Epithelial cell of esophagus (primary cell): Measurements from ENCODE around the gene TDRD10.
A peak's percentile ranks its signal among the peaks of the same experiment; 100 is the strongest.

Experiments
- DNase-seq: peaks from one replicate; pipeline ENCODE4 v3.0.0; 2010; ENCODE audit warnings: low read depth
- H3K4me3 ChIP-seq: 2 replicates; pipeline ENCODE4 v1.5.1; 2011; ENCODE audit warnings: mild to moderate bottlenecking, low read length, control low read depth
- TF ChIP-seq, protein P1 (sequence below): IDR thresholded peaks from 2 replicates; pipeline ENCODE4 v1.5.1; 2011; ENCODE audit warnings: low read depth, mild to moderate bottlenecking, low read length, control low read depth, inconsistent platforms; ENCODE audit not compliant: insufficient read depth; ENCODE audit errors: missing control alignments

The TDRD10 gene

DNA sequence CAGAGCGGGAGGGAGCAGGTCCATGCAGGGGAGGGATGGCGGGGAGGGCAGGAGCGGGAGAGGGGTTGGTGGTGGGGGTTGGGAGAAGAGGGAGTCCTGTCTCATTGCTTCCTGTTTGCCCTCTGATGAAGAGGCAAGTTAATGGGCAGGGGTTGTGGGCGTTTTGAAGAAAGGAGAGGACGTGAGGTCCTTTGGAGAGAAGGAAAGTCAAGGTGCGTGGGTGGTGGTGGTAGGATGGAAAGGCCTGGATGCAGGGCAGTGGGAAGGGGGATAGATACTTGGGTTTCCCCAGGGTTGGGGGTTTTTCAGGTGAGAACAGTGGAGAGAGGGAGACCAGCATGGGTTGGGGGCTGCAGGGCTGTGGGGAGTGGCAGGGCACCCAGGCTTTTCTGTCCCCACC, 39.2 kb downstream of the TDRD10 start:
- no peak for DNase-seq
- H3K4me3 ChIP-seq: no peak overlapping the region
- TF ChIP-seq, protein P1, sequence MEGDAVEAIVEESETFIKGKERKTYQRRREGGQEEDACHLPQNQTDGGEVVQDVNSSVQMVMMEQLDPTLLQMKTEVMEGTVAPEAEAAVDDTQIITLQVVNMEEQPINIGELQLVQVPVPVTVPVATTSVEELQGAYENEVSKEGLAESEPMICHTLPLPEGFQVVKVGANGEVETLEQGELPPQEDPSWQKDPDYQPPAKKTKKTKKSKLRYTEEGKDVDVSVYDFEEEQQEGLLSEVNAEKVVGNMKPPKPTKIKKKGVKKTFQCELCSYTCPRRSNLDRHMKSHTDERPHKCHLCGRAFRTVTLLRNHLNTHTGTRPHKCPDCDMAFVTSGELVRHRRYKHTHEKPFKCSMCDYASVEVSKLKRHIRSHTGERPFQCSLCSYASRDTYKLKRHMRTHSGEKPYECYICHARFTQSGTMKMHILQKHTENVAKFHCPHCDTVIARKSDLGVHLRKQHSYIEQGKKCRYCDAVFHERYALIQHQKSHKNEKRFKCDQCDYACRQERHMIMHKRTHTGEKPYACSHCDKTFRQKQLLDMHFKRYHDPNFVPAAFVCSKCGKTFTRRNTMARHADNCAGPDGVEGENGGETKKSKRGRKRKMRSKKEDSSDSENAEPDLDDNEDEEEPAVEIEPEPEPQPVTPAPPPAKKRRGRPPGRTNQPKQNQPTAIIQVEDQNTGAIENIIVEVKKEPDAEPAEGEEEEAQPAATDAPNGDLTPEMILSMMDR: no peak

- no peak overlapping the region for H3K4me3 ChIP-seq
- TF ChIP-seq, protein P1: peak; percentile 58
- peak; percentile 59 for DNase-seq
Measured at GRCh38 chr1:154546264-154547063, 44.4 kb downstream of the TDRD10 start.

DNA sequence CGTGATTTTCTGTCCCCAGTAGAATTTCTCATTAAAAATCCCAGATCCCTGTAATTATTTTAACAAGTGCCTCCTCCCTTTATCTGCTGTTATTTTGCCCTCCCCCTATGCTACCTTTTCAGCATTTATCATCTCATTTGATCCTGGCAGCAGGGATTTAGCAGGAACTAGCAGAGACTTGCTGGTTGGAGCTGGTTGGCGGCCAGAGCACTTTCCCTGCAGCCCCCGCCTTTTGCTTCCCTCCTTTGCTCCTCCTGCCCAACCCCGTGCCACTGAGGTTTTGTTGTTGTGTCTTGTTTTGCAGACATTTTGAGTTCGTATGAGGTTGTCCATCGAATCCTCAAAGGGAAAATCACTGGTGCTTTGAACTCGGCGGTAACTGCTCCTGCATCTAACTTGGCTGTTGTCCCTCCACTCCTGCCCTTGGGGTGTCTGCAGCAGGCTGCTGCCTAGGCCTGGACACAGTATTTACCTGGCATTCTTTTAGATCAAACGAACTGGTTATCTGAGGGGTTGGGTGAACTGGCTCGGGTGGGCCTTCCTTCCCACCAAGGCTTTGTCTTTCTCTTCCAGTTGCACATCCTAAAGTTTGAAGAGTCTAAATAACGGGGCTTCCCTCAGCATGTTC, 45.2 kb downstream of the TDRD10 start:
- H3K4me3 ChIP-seq: no peak overlapping the region
- DNase-seq: peak; percentile 28
- TF ChIP-seq, protein P1: no peak

DNA sequence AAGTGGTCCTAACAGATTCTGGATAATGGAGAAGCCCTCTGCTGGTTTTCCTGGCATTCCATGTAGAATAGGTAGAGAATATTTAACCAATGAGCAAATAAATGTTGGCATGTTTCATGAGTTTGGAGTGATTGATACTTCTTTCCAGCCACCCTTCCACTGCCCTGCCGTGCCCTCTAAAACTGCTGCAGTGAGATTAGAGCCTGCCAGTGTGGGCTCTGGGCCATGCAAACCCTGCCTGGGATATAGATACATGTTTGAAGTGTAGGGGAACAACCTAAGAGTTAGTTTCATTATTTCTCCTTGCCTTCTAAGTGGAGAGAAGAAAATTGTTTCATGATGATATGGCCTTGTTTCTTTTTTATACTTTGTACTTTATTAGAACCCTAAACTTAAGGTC, 46.0 kb downstream of the TDRD10 start:
- H3K4me3 ChIP-seq: no peak overlapping the region
- DNase-seq: no peak
- TF ChIP-seq, protein P1: no peak

DNA sequence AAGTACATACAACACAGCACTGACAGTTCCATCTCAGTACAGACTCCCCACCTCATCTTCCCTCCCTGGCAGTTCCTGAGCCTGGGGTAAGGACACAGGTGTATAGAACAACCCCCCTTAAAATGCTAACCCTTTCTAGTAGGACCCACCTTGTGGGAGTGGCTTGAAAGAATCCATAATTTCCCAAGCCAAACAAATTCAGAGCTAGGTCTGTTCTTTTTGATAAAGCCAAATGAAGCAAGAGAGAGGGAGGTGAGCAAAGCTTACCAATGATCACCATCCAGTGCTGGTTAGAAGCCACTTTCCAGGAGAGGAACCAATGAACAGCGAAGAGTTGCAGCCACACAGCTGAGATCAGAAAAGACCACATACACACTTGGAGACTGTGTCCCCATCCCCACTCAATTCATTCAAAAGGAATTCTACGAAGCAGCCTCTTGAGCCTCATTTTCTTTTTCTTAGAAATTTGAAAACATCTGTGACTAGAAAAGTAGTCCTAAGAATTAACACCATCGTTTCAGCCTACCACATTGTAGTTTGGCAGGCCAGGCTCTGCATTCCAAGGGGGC, 47.3 kb downstream of the TDRD10 start:
- H3K4me3 ChIP-seq: no peak overlapping the region
- TF ChIP-seq, protein P1: no peak
- DNase-seq: no peak

GRCh38 chr1:154550070-154550469, 48.1 kb downstream of the TDRD10 start:
- no peak overlapping the region for H3K4me3 ChIP-seq

More at GRCh38 chr1:154550070-154550469, 48.1 kb downstream of the TDRD10 start:
- TF ChIP-seq, protein P1: no peak
- no peak for DNase-seq
